Measurements from ENCODE around the gene ANKRD37. TPM values are rescaled to one million over a fixed set of nuclear protein-coding genes. Genes with fewer than 3 reads are reported as not detected.

Gene ANKRD37
- total RNA-seq, 6 donors from 2014 or later: 4.4 to 17.4 (median 10.4) TPM

- no peak overlapping the region for H3K4me3 ChIP-seq
- DNase-seq (no peak), ATAC-seq (ENCODE audit: low FRiP score in 2 of 2) (no peak)
- no peaks in the 10 kb centered on the region for H3K4me1 ChIP-seq
- peaks cover 3 to 17% (median 8%) of the 10 kb centered on the region in 4 donors for H3K36me3 ChIP-seq
- 82 to 89% methylated on average over 3 of the region's 3 CpGs for WGBS, 2 donors
- H3K9me3 ChIP-seq: no peaks in the 10 kb centered on the region
- H3K27me3 ChIP-seq: no peaks in the 10 kb centered on the region
- TF ChIP-seq POLR2A (IDR thresholded peaks at IDR 0.05) (no peak), EP300 (IDR thresholded peaks at IDR 0.05) (no peak), POLR2AphosphoS5 (IDR thresholded peaks at IDR 0.05) (no peak)
- TF ChIP-seq, protein P1, sequence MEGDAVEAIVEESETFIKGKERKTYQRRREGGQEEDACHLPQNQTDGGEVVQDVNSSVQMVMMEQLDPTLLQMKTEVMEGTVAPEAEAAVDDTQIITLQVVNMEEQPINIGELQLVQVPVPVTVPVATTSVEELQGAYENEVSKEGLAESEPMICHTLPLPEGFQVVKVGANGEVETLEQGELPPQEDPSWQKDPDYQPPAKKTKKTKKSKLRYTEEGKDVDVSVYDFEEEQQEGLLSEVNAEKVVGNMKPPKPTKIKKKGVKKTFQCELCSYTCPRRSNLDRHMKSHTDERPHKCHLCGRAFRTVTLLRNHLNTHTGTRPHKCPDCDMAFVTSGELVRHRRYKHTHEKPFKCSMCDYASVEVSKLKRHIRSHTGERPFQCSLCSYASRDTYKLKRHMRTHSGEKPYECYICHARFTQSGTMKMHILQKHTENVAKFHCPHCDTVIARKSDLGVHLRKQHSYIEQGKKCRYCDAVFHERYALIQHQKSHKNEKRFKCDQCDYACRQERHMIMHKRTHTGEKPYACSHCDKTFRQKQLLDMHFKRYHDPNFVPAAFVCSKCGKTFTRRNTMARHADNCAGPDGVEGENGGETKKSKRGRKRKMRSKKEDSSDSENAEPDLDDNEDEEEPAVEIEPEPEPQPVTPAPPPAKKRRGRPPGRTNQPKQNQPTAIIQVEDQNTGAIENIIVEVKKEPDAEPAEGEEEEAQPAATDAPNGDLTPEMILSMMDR (IDR thresholded peaks at IDR 0.05): no peak
- no peak overlapping the region for H3K27ac ChIP-seq
Observed at GRCh38 chr4:185369731-185370130, 26.9 kb upstream of the ANKRD37 start.

- no peak for TF ChIP-seq POLR2AphosphoS5 (IDR thresholded peaks at IDR 0.05)
- no peak for TF ChIP-seq EP300 (IDR thresholded peaks at IDR 0.05)
- TF ChIP-seq, protein P1 (IDR thresholded peaks at IDR 0.05): no peak
- TF ChIP-seq POLR2A (IDR thresholded peaks at IDR 0.05): no peak
- 96% methylated on average over 11 of the region's 11 CpGs for WGBS, 2 donors
- Histone ChIP-seq H3K27me3 (no peaks in the 10 kb centered on the region), H3K36me3 (peaks cover 3 to 17% (median 8%) of the 10 kb centered on the region in 4 donors), H3K9me3 (no peaks in the 10 kb centered on the region), H3K27ac (no peak overlapping the region), H3K4me3 (no peak overlapping the region), H3K4me1 (no peaks in the 10 kb centered on the region)
- no peak for DNase-seq
- ATAC-seq (ENCODE audit: low FRiP score in 2 of 2): no peak
Observed at GRCh38 chr4:185370268-185370949, 26.2 kb upstream of the ANKRD37 start.

- no peaks in the 10 kb centered on the region for H3K27me3 ChIP-seq
- 95 to 96% methylated on average over 11 of the region's 11 CpGs for WGBS, 2 donors
- ATAC-seq (ENCODE audit: low FRiP score in 2 of 2) (no peak), DNase-seq (no peak)
- peaks cover 3 to 13% (median 8%) of the 10 kb centered on the region in 4 donors for H3K36me3 ChIP-seq
- no peaks in the 10 kb centered on the region for H3K4me1 ChIP-seq
- no peak overlapping the region for H3K27ac ChIP-seq
- no peaks in the 10 kb centered on the region for H3K9me3 ChIP-seq
- H3K4me3 ChIP-seq: no peak overlapping the region
- TF ChIP-seq, protein P1 (IDR thresholded peaks at IDR 0.05): no peak
- no peak for TF ChIP-seq POLR2AphosphoS5 (IDR thresholded peaks at IDR 0.05)
- TF ChIP-seq EP300 (IDR thresholded peaks at IDR 0.05): no peak
- no peak for TF ChIP-seq POLR2A (IDR thresholded peaks at IDR 0.05)
Observed at GRCh38 chr4:185371702-185372101, 24.9 kb upstream of the ANKRD37 start.

GRCh38 chr4:185374027-185374426, 22.6 kb upstream of the ANKRD37 start:
- H3K36me3 ChIP-seq: peaks cover 3 to 13% (median 8%) of the 10 kb centered on the region in 4 donors
- H3K27me3 ChIP-seq: no peaks in the 10 kb centered on the region
- H3K27ac ChIP-seq: peak overlapping the region in 1 of 4 donors; percentile 37
- TF ChIP-seq, protein P1 (IDR thresholded peaks at IDR 0.05): no peak
- TF ChIP-seq POLR2A (IDR thresholded peaks at IDR 0.05): no peak
- no peaks in the 10 kb centered on the region for H3K9me3 ChIP-seq
- ATAC-seq (ENCODE audit: low FRiP score in 2 of 2) (no peak), DNase-seq (no peak)
- no peak overlapping the region for H3K4me3 ChIP-seq
- no peaks in the 10 kb centered on the region for H3K4me1 ChIP-seq
- WGBS, 2 donors: 76 to 79% methylated on average over 7 of the region's 7 CpGs

DNA sequence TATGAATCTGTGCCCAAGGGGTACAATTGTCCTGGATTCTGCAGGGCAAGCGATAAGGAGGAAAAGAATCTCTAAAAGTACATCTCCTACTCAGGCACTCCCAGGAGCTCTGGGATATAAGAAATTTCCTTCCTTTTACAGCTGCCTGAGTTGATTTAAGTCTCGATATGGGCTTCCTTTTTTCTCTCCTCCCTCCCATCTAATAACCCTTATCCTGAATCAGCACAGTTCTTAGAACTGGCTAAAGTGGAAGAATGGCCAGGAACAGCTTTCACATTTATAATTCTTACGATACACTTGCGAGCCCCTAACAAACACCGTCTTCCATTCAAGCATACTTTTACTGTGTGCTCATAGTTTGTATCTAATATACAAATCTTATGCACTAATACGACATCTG, 22.1 kb upstream of the ANKRD37 start:
- H3K4me1 ChIP-seq: no peaks in the 10 kb centered on the region
- H3K36me3 ChIP-seq: peaks cover 3 to 13% (median 8%) of the 10 kb centered on the region in 4 donors
- WGBS, 2 donors: 34 to 57% methylated on average over 6 of the region's 6 CpGs
- no peak overlapping the region for H3K27ac ChIP-seq
- DNase-seq (no peak), ATAC-seq (ENCODE audit: low FRiP score in 2 of 2) (no peak)
- H3K9me3 ChIP-seq: no peaks in the 10 kb centered on the region
- H3K27me3 ChIP-seq: no peaks in the 10 kb centered on the region
- TF ChIP-seq EP300 (IDR thresholded peaks at IDR 0.05) (no peak), POLR2AphosphoS5 (IDR thresholded peaks at IDR 0.05) (no peak), POLR2A (IDR thresholded peaks at IDR 0.05) (no peak)
- TF ChIP-seq, protein P1 (IDR thresholded peaks at IDR 0.05): no peak
- no peak overlapping the region for H3K4me3 ChIP-seq

Measured in upper lobe of left lung (tissue), 6 donors.